Spleen (tissue), 7 donors: ENCODE measurements around the gene SEC14L2.

Experiments used
- POLR2A ChIP-seq, 3 donors: fragments of 450-650 bp; IDR thresholded peaks; one replicate each; pipeline ENCODE4 v1.5.1; 2017; ENCODE audit warnings: antibody characterized with exemption in 3 of 3, mild to moderate bottlenecking in 1 of 3
- TF ChIP-seq, protein P1 (sequence below), 11 experiments: fragments of 200-600 bp in 7 of 11; fragments of 450-650 bp in 4 of 11; sonication (generic) in 4 of 11; IDR thresholded peaks in 8 of 11; conservative IDR thresholded peaks in 3 of 11; 1 replicate in 7 of 11; 2 replicates in 4 of 11; pipeline versions ENCODE4 v1.4.0 to v1.8.0; 2016 to 2021; ENCODE audit warnings: antibody characterized with exemption in 11 of 11, inconsistent platforms in 4 of 11, mild to moderate bottlenecking in 1 of 11
- donor health status: DM: no; HTN: no; CAD: no; lungs with moderate emphysema.
- donor health status: DM: no; HTN: no; CAD: no.
- donor health status: DM: no; HTN: no; CAD: no.

DNA sequence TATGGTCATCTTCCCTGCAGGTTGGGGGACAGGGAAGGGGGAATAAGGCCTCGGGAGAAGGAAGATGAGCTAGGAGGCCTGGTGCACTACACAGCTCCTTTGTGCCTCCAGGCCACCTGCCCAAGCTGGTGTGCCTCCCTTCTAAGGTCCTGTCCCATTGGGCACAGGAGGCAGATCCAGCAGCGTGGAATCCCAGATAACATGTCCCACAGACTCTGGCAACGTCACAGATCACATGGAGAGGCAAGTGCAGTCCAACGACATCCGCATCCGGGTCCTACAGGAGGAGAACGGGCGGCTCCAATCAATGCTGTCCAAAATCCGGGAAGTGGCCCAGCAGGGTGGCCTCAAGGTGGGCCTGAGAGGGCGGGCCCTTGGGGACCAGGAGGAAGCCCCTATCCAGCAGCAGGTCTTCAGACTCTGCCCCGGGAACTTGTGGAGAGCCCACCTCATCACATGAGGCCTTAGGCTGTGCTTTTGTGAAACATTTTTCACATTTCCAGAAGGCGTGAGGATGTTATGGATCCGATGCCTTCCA lies 21.4 kb upstream of the SEC14L2 start:
- TF ChIP-seq, protein P1, sequence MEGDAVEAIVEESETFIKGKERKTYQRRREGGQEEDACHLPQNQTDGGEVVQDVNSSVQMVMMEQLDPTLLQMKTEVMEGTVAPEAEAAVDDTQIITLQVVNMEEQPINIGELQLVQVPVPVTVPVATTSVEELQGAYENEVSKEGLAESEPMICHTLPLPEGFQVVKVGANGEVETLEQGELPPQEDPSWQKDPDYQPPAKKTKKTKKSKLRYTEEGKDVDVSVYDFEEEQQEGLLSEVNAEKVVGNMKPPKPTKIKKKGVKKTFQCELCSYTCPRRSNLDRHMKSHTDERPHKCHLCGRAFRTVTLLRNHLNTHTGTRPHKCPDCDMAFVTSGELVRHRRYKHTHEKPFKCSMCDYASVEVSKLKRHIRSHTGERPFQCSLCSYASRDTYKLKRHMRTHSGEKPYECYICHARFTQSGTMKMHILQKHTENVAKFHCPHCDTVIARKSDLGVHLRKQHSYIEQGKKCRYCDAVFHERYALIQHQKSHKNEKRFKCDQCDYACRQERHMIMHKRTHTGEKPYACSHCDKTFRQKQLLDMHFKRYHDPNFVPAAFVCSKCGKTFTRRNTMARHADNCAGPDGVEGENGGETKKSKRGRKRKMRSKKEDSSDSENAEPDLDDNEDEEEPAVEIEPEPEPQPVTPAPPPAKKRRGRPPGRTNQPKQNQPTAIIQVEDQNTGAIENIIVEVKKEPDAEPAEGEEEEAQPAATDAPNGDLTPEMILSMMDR (IDR thresholded peaks at IDR 0.05 in 8 of 11, conservative IDR thresholded peaks at IDR 0.05 in 3 of 11), result no peak
- TF ChIP-seq POLR2A (IDR thresholded peaks at IDR 0.05), result no peak
